Activated T-helper 1 cell treated with Interleukin-2 at 50 U/mL for 16 hours (primary cell): ENCODE measurements around the gene TNFRSF8.
"Not testable (repeated sequence)": the region's sequence is repeated elsewhere in the genome, so short reads cannot be mapped to it uniquely, and the experiment has no call there.

ENCODE experiments used
- DNase-seq: peaks from one replicate; pipeline ENCODE4 v3.0.0-alpha.2; 2020; ENCODE audit warnings: low read depth

Gene TNFRSF8

DNA sequence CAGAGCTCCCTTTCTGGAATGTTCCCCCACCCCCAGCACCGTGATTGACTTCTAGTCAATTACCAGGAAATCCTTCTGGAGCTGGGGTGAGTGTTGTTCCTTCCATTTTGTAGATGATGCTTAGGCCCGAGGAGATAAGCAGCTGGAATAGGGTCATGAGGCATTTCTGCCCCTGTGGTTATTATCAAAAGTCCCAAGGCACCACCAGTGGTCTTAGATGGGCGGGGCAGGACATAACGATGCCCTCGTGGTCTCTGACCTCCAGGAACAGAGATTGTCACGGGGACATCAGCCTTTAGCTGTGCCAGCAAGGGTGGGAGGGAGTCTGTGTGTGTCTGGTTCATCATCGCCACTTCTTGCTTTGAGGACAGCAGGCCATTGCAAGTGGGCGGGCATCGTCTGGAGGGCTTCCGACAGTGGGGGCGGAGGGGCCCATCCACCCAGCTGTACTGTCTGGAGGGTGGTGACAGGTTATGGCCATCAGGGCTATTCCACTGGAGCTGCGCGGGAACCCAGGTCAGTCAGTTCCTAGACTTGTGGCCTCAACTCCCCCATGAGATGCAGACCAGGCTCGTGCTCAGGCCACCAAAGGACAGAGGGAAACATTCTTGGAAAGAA is 22.6 kb downstream of the TNFRSF8 start:
- DNase-seq, result no peak

DNA sequence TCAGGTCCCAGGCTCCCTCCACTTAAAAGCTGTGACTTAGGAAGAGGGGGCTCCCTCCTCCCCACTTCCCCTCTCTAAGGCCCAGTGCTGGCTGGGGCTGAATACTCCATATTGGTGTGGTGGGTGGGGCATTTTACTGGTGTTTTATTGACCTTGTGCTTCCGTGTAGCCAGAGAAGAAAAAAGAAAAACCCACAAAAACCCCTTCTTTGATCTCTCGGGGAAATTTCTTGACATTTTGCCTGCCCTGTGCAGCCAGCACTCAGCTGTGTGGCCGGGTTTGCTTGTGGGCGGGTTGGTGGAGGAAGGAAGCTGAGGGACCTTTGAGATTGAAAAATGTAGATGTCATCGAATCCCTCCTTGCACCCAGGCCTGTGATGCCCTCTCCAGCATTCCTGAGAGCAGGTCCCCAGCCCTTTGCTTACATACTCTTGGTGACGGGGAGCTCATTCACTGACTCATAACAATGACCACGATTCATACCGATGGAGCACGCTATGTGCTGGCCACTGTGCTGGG is 24.8 kb downstream of the TNFRSF8 start:
- no peak for DNase-seq

DNA sequence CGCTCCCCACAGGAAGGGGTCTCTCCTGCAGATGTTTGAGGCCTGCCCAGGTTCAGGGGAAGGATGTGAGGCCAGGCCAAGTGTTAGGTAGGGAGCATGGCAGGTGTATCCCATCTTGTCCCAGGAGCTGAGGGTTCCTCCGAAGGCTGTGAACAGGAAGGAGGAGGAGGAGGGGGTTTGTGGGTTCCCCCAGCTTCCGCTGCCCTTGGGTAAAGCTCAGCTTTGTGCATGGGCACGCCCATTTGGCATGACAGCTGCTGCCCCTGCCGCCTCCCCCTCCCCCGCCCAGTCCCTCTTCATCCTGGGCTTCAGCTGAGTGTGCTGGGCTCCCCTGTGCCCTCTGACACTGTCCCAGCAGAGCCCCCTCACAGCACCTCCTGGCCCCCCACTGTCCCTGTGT is 25.5 kb downstream of the TNFRSF8 start:
- DNase-seq, result peak; percentile 19

DNA sequence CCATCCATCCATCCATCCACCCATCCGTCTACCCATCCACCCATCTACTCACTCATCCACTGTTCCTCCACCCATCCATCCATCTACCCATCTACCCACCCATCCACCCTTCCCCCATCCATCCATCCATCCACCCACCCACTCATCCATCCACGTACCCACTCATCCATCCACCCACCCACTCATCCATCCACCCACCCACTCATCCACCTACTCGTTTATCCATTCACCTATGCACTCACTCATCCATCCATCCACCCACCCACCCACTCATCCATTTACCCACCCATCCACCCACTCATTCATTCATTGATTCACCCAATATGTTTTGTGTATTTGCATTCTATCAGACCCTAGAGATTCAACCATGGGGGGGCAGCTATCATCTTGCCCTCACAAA is 27.2 kb downstream of the TNFRSF8 start:
- no peak for DNase-seq

DNA sequence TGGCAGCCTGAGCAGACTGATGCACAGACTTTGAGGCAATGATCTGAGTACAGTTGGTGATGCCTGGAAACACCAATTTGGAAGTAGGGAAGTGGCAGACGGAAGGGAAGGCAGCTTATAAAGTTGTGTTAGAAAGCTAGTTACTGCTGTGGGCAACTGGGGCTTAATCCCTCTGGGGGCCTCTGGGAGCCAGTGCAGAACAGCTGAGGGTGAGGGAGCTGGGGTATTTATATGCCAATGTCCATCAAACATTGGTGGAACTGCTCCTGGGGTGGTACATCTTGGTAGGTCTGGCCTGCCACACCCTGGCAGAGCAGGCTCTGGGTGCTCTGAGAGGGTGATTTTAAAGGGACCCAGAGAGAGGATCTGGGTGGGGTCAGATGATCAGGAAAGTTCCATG is 28.1 kb downstream of the TNFRSF8 start:
- no peak for DNase-seq

DNA sequence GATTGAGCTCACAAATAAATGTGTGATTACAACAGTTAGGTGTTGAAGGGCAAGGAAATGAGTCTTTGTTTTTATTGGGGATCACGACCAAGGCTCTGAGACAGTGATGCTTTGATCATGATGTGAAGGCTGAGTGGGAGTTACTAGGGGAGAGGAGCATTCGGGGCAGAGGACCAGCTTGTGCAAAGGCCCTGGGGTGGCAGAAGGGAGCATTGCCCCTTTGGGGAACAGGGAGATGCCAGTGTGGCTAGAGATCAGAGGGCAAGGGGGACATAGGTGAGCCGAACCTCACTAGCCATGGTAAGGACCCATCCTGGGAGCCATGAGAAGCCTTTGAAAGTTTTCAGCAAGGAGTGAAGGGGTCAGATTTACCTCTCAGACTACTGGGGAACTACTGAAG is 31.1 kb downstream of the TNFRSF8 start:
- DNase-seq, result no peak

DNA sequence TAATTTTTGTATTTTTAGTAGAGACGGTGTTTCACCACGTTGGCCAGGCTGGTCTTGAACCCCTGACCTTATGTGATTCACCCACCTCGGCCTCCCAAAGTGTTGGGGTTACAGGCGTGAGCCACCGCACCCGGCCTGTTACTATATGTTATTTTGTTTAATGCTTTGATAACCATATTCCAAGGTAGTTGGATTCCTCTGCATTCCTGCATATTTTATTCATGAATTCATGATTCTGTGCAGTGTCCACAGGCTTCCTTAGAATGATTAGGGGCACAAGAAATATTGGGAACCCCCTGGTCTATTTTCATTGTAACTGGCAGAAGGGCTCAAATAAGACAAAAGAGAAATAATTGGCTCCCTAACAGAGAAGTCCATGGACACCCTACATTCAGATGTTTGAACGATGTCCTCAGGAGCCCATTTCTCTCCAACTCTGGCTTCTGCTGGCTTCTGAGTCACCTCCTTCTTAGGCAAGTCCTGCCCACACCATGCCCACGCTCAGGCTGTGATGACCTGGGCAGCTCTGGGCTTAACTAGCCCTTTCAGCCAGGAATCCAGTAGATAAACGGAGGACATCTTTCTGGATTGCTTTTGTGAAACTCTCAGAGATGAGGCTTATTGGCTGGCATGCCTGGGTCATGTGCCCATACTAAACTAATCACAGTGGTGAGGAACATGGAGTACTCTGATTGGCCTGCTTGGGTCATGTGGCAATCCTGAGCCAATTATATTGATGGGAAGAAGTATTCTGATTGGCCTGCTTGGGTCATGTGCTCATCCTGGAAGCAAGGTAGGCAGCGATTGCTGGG is 32.6 kb downstream of the TNFRSF8 start:
- no peak for DNase-seq

DNA sequence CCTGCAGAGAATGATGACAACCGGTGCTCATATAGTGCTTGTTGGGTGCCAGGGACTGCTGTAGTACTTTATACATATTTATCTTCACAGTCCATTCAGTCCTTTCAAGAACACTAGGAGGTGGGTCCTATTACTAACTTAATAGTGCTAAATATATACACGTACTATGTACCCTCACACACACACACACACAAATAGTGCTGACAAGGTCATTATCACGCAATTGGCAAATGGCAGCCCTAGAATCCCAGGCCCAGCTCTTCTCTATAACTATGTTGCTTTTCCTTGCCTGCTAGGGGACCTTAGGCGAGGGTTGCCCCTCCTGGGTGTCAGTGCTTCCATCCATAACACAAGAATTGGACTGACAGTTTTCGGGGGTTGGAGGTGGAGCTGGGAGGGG is 33.5 kb downstream of the TNFRSF8 start:
- no peak for DNase-seq

DNA sequence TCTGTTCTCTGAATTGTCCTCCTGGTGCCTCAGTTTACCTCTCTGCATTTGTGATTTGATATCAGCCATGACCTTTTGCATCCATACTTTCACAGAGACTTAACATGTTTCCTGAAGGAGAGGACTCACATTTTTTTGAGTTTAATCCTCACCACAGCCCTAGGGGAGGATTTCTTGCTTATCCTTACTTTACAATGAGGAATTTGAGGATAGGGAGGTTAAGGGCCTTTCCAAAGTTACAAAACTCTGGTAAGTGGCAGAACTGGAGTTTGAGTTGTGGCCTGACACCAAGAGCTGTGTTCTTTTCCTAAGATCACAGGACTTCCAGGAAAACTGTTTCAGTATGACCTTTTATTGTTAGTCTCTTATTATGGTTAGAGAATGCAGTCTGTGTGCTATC is 34.2 kb downstream of the TNFRSF8 start:
- no peak for DNase-seq

DNA sequence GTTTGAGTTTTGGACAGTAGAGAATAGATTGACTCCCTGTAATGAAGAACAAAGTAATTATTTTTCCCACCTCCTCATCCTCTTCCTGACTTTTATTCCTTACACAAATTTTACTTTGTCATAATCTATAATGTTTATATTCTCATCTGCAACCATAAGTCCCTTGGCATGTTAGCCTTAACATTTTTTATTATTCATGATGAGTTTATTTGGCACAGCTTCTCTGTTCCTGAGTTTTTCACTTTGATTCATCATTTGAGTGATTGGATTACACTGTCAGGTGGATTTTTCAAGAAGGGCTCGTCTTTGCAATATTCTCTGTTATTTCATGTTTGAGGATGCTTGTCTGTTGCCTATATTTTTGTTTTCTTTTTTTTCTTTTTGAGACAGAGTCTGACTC is 35.7 kb downstream of the TNFRSF8 start:
- no peak for DNase-seq

DNA sequence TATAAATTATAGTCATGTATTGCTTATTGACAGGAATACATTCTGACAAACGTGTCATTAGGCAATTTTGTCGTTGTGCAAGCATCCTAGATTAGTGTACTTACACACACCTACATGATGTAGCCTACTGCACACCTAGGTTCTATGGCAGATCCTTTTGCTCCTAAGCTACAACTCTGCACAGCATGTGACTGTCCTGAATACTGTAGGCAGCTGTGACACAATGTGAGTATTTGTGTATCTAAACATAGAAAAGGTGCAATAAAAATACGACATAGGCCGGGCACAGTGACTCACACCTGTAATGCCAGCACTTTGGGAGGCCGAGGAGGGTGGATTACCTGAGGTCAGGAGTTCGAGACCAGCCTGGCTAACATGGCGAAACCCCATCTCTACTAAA is 36.5 kb downstream of the TNFRSF8 start:
- no peak for DNase-seq

DNA sequence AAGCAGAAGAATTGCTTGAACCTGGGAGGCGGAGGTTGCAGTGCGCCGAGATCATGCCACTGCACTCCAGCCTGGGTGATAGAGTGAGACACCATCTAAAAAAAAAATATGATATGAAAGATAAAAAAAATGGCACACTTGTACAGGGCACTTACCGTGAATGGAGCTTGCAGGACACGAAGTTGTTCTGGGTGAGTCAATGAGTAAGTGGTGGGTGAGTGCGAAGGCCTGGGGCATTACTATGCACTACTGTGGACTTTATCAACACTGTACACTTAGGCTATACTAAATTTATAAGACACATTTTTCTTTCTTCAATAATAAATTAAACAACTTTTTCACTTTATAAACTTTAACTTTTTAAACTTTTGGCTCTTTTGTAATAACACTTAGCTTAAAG is 37.0 kb downstream of the TNFRSF8 start:
- DNase-seq, result no peak

DNA sequence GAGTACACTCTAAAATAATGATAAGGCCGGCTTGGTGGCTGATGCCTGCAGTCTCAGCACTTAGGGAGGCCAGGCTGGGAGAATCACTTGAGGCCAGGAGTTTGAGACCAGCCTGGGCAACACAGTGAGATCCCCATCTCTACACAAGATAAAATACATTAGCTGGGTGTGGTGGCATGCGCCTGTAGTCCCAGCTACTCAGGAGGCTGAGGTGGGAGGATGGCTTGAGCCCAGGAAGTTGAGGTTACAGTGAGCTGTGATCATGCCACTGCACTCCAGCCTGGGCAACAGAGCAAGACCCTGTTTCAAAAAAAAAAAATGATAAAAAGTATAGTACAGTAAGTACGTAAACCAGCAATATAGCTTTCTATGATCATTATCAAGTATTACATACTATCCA is 38.0 kb downstream of the TNFRSF8 start:
- not testable (repeated sequence) for DNase-seq

DNA sequence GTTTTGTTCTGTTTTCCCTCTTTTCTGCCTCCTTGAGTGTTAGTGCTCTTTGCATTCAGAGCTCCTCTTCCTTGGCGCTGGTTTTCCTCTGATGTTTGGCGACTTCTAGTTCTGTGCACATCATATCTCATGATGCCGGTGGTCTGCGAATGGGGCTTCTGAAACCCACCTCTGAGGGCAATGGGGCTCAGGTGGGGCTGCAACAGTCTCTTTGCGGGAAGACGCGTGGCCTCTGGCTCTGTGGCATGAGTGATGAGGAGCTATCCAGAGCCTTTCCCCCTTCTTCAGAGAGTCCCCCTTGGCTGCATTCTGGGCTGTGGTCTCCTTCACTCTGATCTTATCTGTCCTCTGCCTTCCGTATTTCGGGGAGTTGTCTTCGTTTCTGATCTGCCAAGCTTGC is 39.0 kb downstream of the TNFRSF8 start:
- DNase-seq, result no peak

DNA sequence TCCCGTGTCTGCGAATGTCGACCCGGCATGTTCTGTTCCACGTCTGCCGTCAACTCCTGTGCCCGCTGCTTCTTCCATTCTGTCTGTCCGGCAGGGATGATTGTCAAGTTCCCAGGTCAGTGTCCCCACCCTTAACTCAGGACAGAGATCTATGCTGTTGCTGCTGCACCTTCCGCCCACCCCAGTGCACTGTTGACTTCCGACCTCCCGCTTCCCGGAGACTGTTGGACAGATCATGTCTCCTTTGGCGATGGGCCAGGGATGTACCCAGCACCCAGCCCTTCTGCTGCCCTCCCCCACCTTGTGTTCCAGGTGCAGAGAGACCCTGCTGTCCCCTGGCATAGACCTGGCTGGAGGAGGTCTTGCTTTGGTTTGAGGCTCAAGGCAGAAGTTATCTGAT is 41.3 kb downstream of the TNFRSF8 start:
- DNase-seq, result no peak

DNA sequence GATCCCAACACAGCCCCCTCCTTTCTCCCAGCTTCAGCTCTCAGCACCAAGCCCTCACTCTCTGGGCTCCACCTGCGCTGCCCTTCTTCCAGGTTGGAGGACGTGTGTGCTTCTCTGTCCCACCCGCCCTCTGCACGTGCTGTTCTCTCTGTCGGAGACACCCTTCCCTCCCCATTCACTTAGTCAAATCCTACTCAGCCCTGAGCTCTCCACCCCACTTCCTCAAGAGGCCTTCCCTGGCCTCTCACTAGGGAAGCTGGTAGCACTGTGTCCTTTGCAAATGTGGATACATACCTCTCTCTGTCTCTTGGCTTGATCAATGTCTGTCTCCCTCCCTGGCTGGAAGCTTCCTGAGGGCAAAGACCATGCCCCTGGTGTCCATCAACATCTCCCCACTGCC is 43.0 kb downstream of the TNFRSF8 start:
- DNase-seq, result no peak

DNA sequence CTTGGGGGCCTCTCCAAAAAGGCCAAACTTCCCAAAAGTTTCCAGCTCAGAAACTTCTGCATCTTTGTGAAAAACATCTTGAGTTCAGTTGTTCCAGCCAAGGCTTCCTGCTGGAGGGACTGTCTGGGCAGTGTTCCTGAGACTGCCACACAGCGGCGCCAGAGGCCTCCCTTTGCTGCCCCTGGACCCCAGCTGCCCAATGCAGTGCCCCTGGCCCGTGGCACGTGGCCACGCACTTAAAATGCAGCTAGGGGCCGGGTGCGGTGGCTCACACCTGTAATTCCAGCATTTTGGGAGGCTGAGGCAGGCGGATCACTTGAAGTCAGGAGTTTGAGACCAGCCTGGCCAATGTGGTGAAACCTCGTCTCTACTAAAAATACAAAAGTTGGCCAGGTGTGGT is 43.8 kb downstream of the TNFRSF8 start:
- not testable (repeated sequence) for DNase-seq

DNA sequence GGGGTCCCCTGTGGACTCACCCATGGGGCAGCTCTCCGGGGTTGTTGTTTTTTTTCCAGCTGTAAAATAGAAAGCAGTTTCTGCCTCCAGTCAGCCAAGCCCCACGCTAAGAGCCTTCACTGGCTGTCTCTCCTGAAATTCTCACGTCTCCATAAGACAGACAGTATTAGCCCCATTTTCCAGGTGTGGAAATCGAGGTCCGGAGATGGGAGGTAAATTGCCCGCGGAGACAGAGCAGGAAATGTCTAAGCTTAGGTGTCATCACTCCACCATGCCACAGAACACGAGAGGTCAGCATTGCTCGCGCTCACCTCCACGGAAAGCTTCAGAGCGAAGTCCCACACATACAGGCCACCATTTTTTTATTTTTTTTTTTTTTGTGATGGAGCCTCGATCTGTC is 44.6 kb downstream of the TNFRSF8 start:
- no peak for DNase-seq

DNA sequence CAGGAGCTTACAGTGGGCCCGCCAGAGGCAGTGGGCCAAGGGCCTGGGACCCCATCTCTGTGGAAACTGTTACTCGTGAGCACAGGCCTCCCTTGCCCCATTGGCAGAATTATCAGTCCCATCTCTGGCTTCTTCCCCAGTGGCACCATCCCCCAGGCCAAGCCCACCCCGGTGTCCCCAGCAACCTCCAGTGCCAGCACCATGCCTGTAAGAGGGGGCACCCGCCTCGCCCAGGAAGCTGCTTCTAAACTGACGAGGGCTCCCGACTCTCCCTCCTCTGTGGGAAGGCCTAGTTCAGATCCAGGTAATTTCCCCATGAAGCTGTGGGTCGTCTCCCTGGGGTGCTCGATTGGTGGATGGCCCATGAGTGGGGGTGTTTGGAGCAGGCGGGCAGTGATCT is 46.8 kb downstream of the TNFRSF8 start:
- DNase-seq, result no peak

DNA sequence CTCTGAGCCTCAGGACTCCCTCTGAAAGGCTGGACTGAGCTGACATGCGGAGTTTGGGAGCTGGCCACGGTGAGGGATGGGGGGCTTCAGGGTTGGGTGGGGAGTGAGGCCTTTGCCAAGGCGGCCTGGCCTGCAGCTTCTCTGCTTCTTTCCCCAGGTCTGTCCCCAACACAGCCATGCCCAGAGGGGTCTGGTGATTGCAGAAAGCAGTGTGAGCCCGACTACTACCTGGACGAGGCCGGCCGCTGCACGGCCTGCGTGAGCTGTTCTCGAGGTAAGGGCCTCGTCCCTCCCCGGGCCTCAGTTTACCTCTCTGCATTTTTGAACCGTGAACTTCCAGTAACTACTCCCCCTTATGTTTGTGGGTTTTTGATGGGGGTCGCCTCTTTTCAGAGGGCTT is 48.6 kb downstream of the TNFRSF8 start:
- no peak for DNase-seq

DNA sequence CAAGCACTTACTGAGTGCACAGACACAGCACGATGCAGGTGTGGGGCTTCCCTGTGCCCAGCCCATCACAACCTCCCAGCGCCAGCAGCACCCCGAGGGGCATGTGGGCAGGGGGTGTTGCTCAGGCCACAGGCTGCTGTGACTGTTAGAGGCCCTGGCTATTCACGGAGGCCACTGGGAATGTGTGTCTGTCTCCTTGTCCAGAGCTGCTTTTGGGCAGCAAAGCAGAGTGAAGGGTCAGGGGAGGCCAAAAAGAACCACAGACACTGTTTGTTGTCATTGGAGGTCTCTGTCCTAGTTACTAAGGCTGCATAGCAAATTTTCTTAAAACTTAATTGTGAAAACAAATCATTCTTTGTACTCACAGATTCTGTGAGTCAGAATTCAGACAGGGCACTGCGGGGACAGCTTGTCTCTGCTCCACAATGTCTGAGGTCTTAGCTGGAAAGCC is 49.6 kb downstream of the TNFRSF8 start:
- DNase-seq, result no peak

DNA sequence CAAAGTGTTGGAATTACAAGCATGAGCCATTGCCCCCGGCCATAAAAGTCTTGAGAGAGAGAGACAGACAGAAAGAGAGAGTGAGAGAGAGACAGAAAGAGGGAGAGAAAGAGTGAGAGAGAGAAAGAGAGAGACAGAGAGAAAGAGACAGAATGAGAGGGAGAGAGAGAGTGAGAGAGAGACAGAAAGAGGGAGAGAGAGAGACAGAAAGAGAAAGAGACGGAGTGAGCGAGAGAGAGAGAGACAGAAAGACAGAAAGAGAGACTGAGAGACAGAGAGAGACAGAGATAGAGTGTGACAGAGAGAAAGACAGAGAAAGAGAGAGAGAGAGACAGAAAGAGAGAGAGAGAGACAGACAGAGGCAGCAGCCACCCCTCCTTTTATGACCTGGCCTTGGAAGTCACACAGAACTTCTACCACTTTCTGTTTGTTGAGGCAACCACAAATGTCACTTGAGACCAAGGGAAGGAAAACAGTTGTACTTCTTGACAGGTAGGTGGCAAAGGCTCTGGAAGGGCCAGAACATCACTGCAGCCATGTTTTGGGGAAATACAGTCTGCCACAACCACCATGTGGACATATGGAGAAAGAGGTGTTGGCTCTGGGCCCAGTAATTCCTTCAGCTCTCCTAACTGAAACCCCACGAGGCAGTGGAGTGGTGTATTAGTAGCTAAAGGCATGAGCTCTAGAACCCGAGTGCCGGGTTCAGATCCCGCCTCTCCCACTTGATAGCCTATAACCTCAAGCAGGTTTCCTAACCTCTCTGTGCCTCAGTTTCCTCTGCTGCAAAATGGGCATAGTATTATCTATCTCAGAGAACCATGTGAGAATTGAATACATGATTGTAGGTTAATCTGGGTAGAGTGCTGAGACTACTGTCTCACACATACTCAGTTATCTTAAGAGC is 50.6 kb downstream of the TNFRSF8 start:
- DNase-seq, result no peak

DNA sequence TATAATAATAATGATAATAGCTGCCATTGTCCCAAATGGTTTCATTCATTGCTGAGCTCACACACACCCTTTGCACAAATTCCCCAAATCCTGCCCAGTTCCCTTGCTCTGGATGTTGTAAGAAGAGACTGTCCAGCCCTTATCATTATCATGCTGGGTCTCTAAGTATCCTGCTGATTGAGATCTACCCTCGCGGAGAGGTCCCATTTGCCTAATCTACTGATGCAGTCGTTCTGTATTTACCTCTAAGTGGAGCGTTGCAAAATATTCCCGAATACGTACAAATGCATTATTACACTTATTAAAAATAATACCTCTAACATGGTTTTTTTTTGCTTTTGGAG is 51.2 kb downstream of the TNFRSF8 start:
- DNase-seq, result no peak
